KOPT-K1 (cell line): Measurements from ENCODE around the gene TRPM3.
"Not testable (repeated sequence)": the region's sequence is repeated elsewhere in the genome, so short reads cannot be mapped to it uniquely, and the experiment has no call there.

Experiments
- H3K27ac ChIP-seq: fragments of 200-600 bp; sonication (generic); 2 replicates; pipeline ENCODE4 v1.5.1; 2016; ENCODE audit warnings: antibody characterized with exemption, mild to moderate bottlenecking, low read depth, low read length; ENCODE audit not compliant: poor library complexity, severe bottlenecking
- H3K36me3 ChIP-seq: fragments of 200-600 bp; sonication (generic); 2 replicates; pipeline ENCODE4 v1.5.1; 2017; ENCODE audit warnings: antibody characterized with exemption, mild to moderate bottlenecking, low read length, moderate library complexity; ENCODE audit not compliant: insufficient read depth
- H3K9me3 ChIP-seq: fragments of 200-600 bp; sonication (generic); 2 replicates; pipeline ENCODE4 v1.5.1; 2017; ENCODE audit warnings: antibody characterized with exemption, low read length, mild to moderate bottlenecking; ENCODE audit not compliant: insufficient read depth, poor library complexity, severe bottlenecking

The TRPM3 gene

DNA sequence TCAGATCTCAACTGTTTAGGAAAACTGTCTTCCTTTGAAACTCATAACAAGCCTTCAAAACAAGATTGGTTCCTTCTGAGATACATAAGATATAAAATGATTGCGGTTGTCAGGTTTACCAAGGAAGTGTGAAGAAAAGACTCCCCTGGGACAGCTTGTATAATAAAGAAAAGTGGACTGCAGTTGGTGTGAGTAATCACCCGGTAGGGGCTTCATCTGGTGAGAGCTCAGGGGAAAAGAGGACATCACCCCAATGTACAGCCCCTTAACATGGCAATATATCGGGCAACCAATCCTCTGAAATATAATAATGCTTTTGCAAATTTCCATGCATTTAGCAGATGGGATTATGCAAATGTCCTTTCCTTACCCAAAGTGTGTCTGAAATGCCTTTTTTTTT, 490.4 kb downstream of the TRPM3 start:
- Histone ChIP-seq H3K27ac (no peak overlapping the region), H3K36me3 (no peaks in the 10 kb centered on the region), H3K9me3 (no peaks in the 10 kb centered on the region)

DNA sequence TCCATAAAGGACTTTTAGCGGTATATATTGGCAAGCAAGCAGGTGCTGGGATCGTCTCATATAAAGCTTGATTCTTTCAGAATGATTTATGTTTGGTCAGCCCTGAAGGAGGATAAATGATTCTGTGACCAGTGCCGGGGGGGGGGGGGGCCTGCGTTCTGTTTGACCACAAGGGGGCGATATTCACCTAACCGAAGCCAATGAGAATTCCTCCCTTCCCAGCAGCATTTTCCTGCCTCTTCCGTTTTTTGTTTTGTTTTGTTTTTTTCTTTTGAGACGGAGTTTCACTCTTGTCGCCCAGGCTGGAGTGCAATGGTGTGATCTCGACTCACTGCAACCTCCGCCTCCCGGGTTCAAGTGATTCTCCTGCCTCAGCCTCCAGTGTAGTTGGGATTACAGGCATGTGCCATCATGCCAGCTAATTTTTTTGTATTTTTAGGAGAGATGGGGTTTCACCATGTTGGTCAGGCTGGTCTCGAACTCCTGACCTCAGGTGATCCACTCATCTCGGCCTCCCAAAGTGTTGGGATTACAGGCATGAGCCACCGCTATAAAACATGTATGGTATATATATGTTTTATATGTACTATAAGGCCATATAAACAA, 492.2 kb downstream of the TRPM3 start:
- not testable (repeated sequence) for H3K9me3 ChIP-seq, H3K27ac ChIP-seq, H3K36me3 ChIP-seq

- Histone ChIP-seq H3K9me3 (no peaks in the 10 kb centered on the region), H3K36me3 (no peaks in the 10 kb centered on the region), H3K27ac (no peak overlapping the region)
Observed at GRCh38 chr9:70625078-70625477, 496.3 kb downstream of the TRPM3 start.

DNA sequence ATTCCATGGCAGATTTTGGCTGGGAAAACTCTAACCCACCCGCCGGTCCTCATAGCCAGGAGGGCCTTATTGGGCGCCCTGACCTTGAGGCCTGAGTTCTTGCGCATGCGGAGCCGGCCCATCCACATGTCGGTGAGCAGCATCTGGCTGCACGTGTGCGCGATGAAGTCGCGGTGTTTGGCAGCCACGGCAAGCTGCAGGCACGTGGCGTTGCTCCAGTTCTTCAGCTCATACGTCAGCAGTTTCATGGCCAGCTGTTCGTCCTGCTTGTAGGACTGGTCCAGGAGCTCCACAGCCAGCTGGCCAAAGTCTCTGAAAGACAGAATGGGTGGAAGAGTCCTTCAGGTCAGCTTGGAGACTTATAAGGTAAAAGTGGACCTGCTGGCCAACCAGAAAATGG, 502.6 kb downstream of the TRPM3 start:
- Histone ChIP-seq H3K9me3 (no peaks in the 10 kb centered on the region), H3K36me3 (no peaks in the 10 kb centered on the region), H3K27ac (no peak overlapping the region)

GRCh38 chr9:70617033-70617828, 504.2 kb downstream of the TRPM3 start:
- no peaks in the 10 kb centered on the region for H3K9me3 ChIP-seq
- H3K36me3 ChIP-seq, result no peaks in the 10 kb centered on the region
- H3K27ac ChIP-seq, result no peak overlapping the region

- Histone ChIP-seq H3K27ac (no peak overlapping the region), H3K9me3 (no peaks in the 10 kb centered on the region)
Observed at GRCh38 chr9:70616228-70616990, 505.0 kb downstream of the TRPM3 start.

DNA sequence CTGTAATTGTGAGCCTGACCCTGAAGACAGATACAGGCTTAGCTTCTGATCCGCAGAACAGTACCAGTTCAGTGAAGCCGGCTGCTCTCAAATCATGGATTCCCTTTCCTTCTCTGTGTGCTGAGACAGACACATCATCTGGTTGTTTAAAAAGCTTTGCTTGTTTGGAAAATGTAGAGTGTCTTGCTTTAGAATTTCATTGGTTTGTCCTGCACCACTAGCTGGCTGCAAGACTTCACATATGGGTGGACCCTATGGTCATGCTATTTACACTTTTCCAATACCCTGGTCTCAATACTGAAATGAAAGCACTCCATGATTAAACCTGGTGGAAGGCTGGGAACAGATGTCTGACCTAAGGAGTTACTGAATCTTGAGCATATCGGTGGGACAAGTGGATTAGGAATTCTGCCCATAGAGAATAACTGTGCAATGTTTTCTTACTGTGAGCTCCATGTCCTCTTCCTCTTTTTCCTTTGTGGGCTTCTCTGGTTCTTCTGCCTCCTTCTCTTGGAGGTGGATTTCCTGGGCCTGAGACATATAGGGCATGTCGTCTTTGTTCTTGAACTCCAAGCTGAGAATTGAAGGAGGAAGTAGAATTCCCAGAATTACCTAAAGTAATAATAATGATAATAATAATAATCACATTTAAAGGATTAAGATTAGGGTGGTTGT, 505.8 kb downstream of the TRPM3 start:
- Histone ChIP-seq H3K36me3 (no peaks in the 10 kb centered on the region), H3K27ac (no peak overlapping the region), H3K9me3 (no peaks in the 10 kb centered on the region)

More at GRCh38 chr9:70616228-70616990, 505.0 kb downstream of the TRPM3 start:
- no peaks in the 10 kb centered on the region for H3K36me3 ChIP-seq

DNA sequence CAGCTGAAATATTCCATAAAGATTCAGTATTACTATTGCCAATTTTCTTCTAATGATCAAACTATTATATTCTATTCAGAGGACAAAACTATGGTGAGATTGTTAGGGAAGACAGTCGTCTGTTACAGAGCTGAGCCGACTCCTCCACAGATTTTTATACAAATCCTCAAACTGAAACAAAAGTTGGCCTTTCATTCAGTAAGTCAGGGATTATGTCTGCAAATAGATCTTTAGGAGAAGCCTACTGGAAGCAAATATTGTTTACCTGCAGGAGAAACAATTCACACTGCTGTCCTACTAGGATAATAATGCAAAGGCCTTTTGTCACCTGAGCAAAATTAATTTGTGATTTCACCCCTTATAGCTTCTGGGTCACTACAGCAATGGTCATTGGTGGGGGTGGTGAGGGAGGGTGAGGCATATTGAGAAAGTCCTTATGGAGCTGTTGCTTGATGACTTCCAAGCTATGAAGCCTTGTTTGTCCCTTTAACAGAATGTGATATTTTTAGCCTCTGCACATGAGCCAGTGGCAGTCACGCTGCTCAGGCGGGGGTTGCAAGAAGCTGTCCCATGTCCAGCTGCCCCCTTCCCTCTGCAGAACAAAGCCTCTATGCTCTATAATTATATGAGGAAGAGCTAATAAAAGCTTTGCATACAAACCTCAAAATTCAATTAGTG, 506.5 kb downstream of the TRPM3 start:
- H3K9me3 ChIP-seq, result no peaks in the 10 kb centered on the region
- no peak overlapping the region for H3K27ac ChIP-seq
- H3K36me3 ChIP-seq, result no peaks in the 10 kb centered on the region

GRCh38 chr9:70613024-70613768, 508.2 kb downstream of the TRPM3 start:
- Histone ChIP-seq H3K36me3 (no peaks in the 10 kb centered on the region), H3K9me3 (no peaks in the 10 kb centered on the region), H3K27ac (no peak overlapping the region)

DNA sequence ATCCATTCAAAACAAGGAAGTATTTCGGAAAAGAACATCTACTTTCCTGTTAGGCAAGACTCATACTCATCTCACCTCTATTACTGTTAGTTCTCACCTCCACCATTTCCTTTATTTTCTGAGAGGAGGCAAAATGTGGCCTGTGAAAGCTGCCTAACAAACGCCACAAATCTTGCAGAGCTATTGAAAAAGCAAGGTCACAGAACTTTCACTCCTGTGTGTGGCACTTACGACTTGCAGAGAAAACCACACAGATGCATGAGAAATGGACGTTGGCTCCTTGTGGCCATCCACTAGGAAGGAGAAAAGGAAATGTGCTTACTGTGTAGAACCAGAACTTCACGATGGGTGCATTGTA, 511.2 kb downstream of the TRPM3 start:
- H3K36me3 ChIP-seq, result no peaks in the 10 kb centered on the region
- H3K9me3 ChIP-seq, result no peaks in the 10 kb centered on the region
- no peak overlapping the region for H3K27ac ChIP-seq

GRCh38 chr9:70609542-70610286, 511.7 kb downstream of the TRPM3 start:
- Histone ChIP-seq H3K27ac (no peak overlapping the region), H3K9me3 (no peaks in the 10 kb centered on the region), H3K36me3 (no peaks in the 10 kb centered on the region)

GRCh38 chr9:70609011-70609410, 512.4 kb downstream of the TRPM3 start:
- no peaks in the 10 kb centered on the region for H3K9me3 ChIP-seq
- H3K27ac ChIP-seq, result no peak overlapping the region
- H3K36me3 ChIP-seq, result no peaks in the 10 kb centered on the region

- Histone ChIP-seq H3K9me3 (no peaks in the 10 kb centered on the region), H3K27ac (no peak overlapping the region), H3K36me3 (no peaks in the 10 kb centered on the region)
Observed at GRCh38 chr9:70607926-70608325, 513.5 kb downstream of the TRPM3 start.

DNA sequence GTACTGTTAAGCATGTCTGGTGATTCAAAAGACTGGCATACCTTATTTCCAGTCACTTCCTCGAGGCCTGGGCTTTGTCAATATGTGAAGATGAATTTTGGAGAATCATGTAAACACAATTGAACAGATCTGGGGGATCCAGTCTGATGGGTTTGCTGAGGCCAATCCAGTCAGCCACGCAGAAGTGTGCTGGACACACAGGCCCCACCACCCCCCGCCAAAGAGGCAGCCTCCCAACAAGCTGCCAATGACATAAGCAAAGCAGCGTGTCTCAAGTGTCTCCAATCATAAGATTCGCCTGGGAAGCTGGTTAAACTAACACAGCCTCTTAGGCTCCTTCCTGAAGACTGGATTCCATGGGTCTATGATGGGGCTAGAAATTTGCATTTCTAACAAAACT, 514.1 kb downstream of the TRPM3 start:
- no peak overlapping the region for H3K27ac ChIP-seq
- no peaks in the 10 kb centered on the region for H3K9me3 ChIP-seq
- H3K36me3 ChIP-seq, result no peaks in the 10 kb centered on the region
